ENCODE measurements around the gene GTF2B.
A peak's percentile ranks its signal among the peaks of the same experiment; 100 is the strongest.
"Not testable (repeated sequence)": the region's sequence is repeated elsewhere in the genome, so short reads cannot be mapped to it uniquely, and the experiment has no call there.

The GTF2B gene

DNA sequence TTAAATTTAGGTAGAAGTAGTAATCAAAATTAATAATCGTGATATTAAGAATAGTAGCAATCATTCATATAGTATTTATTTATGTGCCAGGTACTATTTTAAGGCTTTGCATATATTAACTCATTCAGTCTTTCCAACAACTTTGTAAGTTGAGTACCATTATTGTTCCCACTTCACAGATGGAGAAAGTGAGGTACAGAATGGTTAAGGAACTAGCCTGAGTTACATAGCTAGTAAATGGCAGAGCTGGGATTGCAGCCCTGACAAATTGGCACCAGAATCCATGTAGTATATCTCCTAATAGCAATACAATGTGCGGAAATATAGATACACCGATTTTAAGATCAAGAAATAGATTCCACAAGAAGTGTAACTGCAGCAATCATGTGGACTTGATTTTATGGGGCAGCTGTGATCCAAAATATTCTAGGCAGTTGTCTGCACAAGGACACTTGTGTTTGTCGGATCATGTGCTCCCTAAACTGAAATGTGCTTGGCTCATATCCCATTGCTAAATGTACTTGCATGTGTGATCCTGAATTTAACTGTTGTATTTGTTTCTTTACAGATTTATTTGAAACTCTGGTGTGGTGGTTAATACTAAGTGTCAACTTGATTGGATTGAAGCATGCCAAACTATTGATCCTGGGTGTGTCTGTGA lies 5.8 kb upstream of the GTF2B start:
- no peak for TF ChIP-seq ZFX (IDR thresholded peaks at IDR 0.05)
- TF ChIP-seq, protein P1, sequence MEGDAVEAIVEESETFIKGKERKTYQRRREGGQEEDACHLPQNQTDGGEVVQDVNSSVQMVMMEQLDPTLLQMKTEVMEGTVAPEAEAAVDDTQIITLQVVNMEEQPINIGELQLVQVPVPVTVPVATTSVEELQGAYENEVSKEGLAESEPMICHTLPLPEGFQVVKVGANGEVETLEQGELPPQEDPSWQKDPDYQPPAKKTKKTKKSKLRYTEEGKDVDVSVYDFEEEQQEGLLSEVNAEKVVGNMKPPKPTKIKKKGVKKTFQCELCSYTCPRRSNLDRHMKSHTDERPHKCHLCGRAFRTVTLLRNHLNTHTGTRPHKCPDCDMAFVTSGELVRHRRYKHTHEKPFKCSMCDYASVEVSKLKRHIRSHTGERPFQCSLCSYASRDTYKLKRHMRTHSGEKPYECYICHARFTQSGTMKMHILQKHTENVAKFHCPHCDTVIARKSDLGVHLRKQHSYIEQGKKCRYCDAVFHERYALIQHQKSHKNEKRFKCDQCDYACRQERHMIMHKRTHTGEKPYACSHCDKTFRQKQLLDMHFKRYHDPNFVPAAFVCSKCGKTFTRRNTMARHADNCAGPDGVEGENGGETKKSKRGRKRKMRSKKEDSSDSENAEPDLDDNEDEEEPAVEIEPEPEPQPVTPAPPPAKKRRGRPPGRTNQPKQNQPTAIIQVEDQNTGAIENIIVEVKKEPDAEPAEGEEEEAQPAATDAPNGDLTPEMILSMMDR (conservative IDR thresholded peaks at IDR 0.05): no peak
- no peak overlapping the region for H3K27ac ChIP-seq

DNA sequence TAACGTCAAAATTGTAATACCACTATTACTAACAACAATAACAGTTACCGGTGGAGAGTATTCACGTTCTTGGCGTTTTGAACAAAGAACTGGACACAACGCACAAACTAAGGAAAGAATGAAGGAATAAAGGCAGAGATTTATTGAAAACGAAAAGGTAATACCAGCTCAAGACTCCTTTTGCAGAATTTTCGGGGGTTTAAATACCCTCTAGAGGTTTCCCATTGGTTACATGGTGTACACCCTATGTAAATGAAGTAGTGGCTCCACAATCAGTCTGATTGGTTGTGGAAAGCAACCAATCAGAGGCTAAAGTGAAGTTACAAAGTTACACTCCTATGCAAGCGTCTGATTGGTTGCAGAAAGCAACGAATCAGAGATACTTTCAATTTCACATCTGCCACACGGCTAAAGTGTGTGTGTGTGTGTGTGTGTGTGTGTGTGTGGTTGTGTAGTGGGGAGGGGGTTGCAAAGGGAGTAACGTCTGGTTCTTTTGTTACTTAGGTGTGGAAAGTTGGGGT lies 1.1 kb upstream of the GTF2B start:
- peak overlapping the region; percentile 70 for H3K27ac ChIP-seq
- TF ChIP-seq, protein P1 (conservative IDR thresholded peaks at IDR 0.05): no peak
- no peak for TF ChIP-seq ZFX (IDR thresholded peaks at IDR 0.05)

DNA sequence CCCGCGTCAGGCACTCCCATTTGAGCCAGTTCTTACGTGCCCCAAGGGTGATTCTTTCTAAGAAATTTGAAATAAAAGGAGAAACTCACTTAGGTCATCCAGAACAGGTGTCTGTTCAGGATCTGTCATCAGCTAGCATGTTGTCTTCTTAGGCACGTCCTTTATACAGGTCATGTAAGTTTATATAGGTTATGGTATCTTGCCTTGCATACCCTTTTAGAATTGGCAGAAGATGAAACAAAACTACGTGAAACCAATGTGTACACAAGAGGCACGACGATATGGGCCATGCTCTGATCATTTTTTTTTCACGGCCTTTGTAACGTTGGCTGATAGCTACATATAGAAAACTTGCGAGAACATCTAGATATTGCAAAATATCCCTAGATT lies 579 bp upstream of the GTF2B start:
- no peak for TF ChIP-seq ZFX (IDR thresholded peaks at IDR 0.05)
- TF ChIP-seq, protein P1 (conservative IDR thresholded peaks at IDR 0.05): no peak
- H3K27ac ChIP-seq: peak overlapping the region; percentile 86

DNA sequence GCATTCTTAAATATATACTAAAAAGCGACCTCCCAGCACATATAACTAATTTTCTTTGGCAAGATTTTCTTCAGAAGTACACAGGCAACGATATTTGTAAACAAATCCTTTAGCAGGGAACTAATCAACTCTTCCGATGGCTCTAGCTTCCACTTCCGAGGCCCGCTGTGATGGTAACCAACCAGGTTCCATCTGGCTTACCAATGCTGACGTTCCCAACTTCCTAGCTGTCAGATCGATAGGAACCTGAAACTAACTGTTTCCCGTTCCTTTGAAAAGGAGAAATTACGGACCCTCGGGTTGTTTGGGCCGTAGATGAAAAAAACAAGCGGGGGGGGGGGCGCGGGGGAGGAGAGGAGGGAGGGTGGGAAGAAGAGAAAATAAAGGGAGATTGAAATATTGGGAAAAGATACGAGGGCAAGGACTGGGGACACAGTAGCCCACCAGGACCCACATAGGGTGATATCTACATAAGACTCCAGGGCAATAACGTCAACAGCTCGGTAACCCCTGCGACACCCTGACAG lies 513 bp downstream of the GTF2B start:
- peak overlapping the region; percentile 86 for H3K27ac ChIP-seq
- TF ChIP-seq, protein P1 (conservative IDR thresholded peaks at IDR 0.05): no peak
- no peak for TF ChIP-seq ZFX (IDR thresholded peaks at IDR 0.05)

DNA sequence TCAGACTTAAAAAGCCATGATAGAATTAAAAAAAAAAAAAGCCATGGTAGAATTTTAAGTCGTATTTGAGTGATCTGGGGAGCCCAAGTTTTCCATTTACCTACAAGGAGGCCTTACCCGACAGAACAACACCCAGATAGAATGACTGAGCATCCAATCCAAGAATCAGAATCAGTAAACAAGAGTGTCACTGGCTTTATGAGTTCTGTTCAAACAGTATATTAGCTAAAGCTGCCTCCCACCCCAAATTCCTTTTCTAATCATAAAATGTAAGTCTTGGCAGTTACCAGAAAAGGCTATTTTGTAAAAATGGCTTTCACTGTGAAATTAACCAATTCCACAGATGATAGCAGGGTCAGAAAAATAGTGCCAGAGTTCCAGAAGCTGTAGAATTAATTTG lies 1.2 kb downstream of the GTF2B start:
- TF ChIP-seq, protein P1 (conservative IDR thresholded peaks at IDR 0.05): no peak
- TF ChIP-seq ZFX (IDR thresholded peaks at IDR 0.05): no peak
- H3K27ac ChIP-seq: no peak overlapping the region

DNA sequence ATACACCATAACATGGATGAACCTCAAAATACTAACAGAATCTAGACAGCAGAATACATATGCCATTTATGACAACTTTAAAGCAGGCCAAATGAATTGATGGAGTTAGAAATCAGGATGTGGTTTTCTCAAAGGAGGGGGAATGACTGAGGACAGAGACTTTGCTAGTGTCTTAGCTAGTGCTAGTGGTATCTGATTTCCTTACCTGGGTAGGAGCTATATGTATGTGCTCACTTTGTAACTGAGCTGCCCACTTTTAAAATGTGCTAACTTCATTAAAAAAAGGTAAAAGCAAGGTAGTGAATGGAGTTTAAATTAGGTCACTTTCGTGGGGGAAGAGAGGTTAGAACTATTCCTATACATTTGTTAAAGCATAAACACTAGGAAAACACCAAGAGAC lies 2.6 kb downstream of the GTF2B start:
- TF ChIP-seq ZFX (IDR thresholded peaks at IDR 0.05): no peak
- TF ChIP-seq, protein P1 (conservative IDR thresholded peaks at IDR 0.05): no peak
- no peak overlapping the region for H3K27ac ChIP-seq

DNA sequence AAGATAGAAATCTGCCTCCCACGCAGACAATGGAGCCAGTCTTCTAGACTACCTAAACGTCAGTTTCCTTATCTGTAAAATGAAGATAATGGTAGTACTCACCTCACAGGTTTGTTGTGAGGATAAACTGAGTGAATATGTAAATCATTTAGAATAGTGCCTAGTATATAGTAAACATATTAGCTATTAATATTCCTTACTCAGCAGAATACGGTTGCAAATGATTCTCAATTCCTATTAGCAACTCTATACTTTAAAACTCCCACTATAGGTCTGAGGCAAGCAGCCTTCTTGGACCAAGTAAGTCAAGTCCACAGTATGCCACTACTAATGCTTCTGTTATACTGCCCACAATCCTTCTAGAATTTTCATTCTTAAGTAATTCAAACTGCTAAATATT lies 5.4 kb downstream of the GTF2B start:
- no peak overlapping the region for H3K27ac ChIP-seq
- no peak for TF ChIP-seq ZFX (IDR thresholded peaks at IDR 0.05)

DNA sequence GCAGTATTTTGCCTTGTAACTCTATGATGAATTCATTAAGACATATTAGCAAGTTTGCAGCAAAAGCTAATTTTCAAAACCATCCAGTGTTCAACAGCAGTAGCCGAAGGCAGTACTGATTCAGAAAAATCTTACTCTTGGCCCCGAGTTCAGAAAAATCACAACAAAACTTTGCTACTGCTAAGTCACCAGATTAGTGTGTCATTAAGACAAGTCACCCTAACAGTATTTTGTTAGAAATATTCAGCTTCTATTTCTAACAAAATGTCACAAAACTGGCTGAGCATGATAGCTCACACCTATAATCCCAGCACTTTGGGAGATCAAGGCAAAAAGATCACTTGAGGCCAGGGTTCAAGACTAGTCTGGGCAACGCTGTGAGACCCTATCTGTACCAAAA lies 8.2 kb downstream of the GTF2B start:
- TF ChIP-seq, protein P1 (conservative IDR thresholded peaks at IDR 0.05): no peak
- TF ChIP-seq ZFX (IDR thresholded peaks at IDR 0.05): no peak
- no peak overlapping the region for H3K27ac ChIP-seq

DNA sequence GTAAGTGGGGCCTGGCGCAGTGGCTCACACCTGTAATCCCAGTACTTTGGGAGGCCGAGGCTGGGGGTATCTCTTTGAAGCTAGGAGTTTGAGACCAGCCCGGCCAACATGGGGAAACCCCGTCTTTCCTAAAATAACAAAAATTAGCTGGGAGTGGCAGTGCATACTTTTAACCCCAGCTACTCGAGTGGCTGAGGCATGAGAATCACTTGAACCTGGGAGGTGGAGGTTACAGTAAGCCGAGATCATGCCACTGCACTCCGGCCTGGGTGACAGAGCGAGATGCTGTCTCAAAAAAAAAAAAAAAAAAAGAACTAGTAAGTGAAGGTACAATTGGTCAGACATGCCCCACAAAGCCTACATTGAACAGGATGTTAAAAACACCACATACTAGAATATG lies 10.7 kb downstream of the GTF2B start:
- not testable (repeated sequence) for H3K27ac ChIP-seq
